Keratinocyte (primary cell): ENCODE data around the gene PUDP. TPM values are rescaled to one million over a fixed set of nuclear protein-coding genes. Genes with fewer than 3 reads are reported as not detected.

ENCODE experiments used
- DNase-seq: peaks from one replicate; pipeline ENCODE4 v3.0.0-alpha.2; 2011; ENCODE audit warnings: low read depth, missing footprints, low spot score
- FAIRE-seq: peaks from 2 replicates; lab custom pipeline; 2011; peaks lifted over from hg19 to GRCh38; lab: Jason Lieb, UNC
- H2AFZ ChIP-seq: 2 replicates; pipeline ENCODE4 v1.6.0; 2012; ENCODE audit warnings: low read length, control low read depth, inconsistent platforms; ENCODE audit not compliant: control insufficient read depth
- H3K27ac ChIP-seq: 2 replicates; pipeline ENCODE4 v1.5.1; 2011; ENCODE audit warnings: low read length; ENCODE audit not compliant: control insufficient read depth, insufficient read depth
- H3K27me3 ChIP-seq: 3 replicates; pipeline ENCODE4 v1.6.0; 2011; ENCODE audit warnings: low read length; ENCODE audit not compliant: control insufficient read depth, insufficient read depth; ENCODE audit errors: extremely low read depth
- H3K36me3 ChIP-seq, 2 experiments: 2 replicates in 1 of 2; 3 replicates in 1 of 2; pipeline ENCODE4 v1.5.1; 2011; ENCODE audit warnings: low read length in 2 of 2, mild to moderate bottlenecking in 1 of 2; ENCODE audit not compliant: control insufficient read depth in 2 of 2, insufficient read depth in 2 of 2; ENCODE audit errors: extremely low read depth in 1 of 2
- H3K4me1 ChIP-seq: 3 replicates; pipeline ENCODE4 v1.5.1; 2011; ENCODE audit warnings: low read length; ENCODE audit not compliant: control insufficient read depth, insufficient read depth; ENCODE audit errors: extremely low read depth
- H3K4me2 ChIP-seq: 3 replicates; pipeline ENCODE4 v1.6.0; 2011; ENCODE audit warnings: low read depth, low read length; ENCODE audit not compliant: control insufficient read depth, insufficient read depth; ENCODE audit errors: extremely low read depth
- H3K4me3 ChIP-seq, 3 experiments: fragments of 200-600 bp in 1 of 3; sonication (generic) in 1 of 3; 2 replicates in 2 of 3; 3 replicates in 1 of 3; pipeline ENCODE4 v1.5.1; 2011 to 2016; ENCODE audit warnings: low read length in 3 of 3, mild to moderate bottlenecking in 3 of 3, control low read depth in 2 of 3, inconsistent platforms in 1 of 3, low read depth in 1 of 3, mixed read lengths in 1 of 3, mixed run types in 1 of 3, moderate library complexity in 1 of 3; ENCODE audit not compliant: control insufficient read depth in 2 of 3, insufficient read depth in 2 of 3; ENCODE audit errors: extremely low read depth in 1 of 3
- H3K79me2 ChIP-seq: 2 replicates; pipeline ENCODE4 v1.6.0; 2012; ENCODE audit warnings: low read length; ENCODE audit not compliant: control insufficient read depth, insufficient read depth
- H3K9ac ChIP-seq: 3 replicates; pipeline ENCODE4 v1.6.0; 2011; ENCODE audit warnings: low read length; ENCODE audit not compliant: control insufficient read depth, insufficient read depth; ENCODE audit errors: extremely low read depth
- H3K9me1 ChIP-seq: 3 replicates; pipeline ENCODE4 v1.6.0; 2011; ENCODE audit warnings: low read length; ENCODE audit not compliant: control insufficient read depth, insufficient read depth; ENCODE audit errors: extremely low read depth
- H3K9me3 ChIP-seq: 2 replicates; pipeline ENCODE4 v1.5.1; 2012; ENCODE audit warnings: low read depth, low read length; ENCODE audit not compliant: control insufficient read depth
- H4K20me1 ChIP-seq: 3 replicates; pipeline ENCODE4 v1.6.0; 2011; ENCODE audit warnings: low read length; ENCODE audit not compliant: control insufficient read depth, insufficient read depth; ENCODE audit errors: extremely low read depth
- CTCF ChIP-seq, 3 experiments: IDR thresholded peaks in 1 of 3; conservative IDR thresholded peaks in 1 of 3; optimal IDR thresholded peaks in 1 of 3; 2 replicates in 2 of 3; 3 replicates in 1 of 3; pipeline versions ENCODE3 to v1.5.1; 2011; ENCODE audit warnings: low read length in 3 of 3, mild to moderate bottlenecking in 3 of 3, moderate library complexity in 2 of 3, control low read depth in 1 of 3, inconsistent platforms in 1 of 3; ENCODE audit not compliant: insufficient read depth in 2 of 3; ENCODE audit errors: extremely low read depth in 1 of 3
- EZH2 ChIP-seq: IDR thresholded peaks from one replicate; pipeline ENCODE4 v1.6.1; 2012; ENCODE audit warnings: inconsistent platforms, mild to moderate bottlenecking, low read length, moderate library complexity
- dilution Hi-C: fragments of 300-500 bp; cut with MboI; formaldehyde crosslinking; loops from one replicate; pipeline ENCODE4 v1.7.0; 2020; ENCODE audit warnings: low sequenced_read_pairs; ENCODE audit not compliant: extremely low pct_ligation_motif_present
- polyA plus RNA-seq, 5 experiments: library from polyadenylated mRNA; depleted of rRNA in 3 of 5; stranded (reverse) in 3 of 5; stranded (forward) in 1 of 5; unstranded in 1 of 5; fragments of >200 nt; gene quantifications; 1 replicate in 1 of 5; 2 replicates in 3 of 5; 3 replicates in 1 of 5; pipeline versions ENCODE4 v1.2.1 to v1.2.3, GENCODE V29; 2011 to 2012; ENCODE audit warnings: missing spikeins in 2 of 5, low read depth in 1 of 5, low replicate concordance in 1 of 5

The PUDP gene
- polyA plus RNA-seq, 1 donor (not counting 4 experiments of a cell fraction or from before 2014, with no cell fraction given): 48.0 TPM

GRCh38 chrX:7067256-7067655, 80.7 kb downstream of the PUDP start:
- no peak for FAIRE-seq
- dilution Hi-C loops: no loop called here
- DNase-seq: no peak

DNA sequence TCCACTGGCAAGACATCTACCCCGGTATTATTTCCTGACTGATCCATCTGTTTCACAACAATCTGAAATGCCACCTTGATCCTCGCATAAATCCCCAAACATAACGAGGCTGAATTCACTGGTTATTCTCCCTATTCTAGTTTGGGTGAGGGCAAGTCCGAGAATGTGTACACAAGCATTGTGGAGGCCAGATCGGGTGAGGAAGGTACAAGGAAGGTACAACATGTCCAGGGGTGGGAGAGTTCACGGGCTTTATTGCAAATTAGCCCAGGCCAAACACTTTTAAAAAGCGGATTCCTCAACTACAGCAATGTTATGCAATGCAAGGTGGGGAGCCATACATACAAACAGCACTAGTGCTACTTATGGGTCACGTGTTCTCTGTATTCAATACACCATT, 82.5 kb downstream of the PUDP start:
- H3K4me3 ChIP-seq: no peak overlapping the region
- no peaks in the 10 kb centered on the region for H3K27me3 ChIP-seq
- FAIRE-seq (no peak), DNase-seq (no peak)
- H3K4me1 ChIP-seq: no peaks in the 10 kb centered on the region
- no peak overlapping the region for H3K9ac ChIP-seq
- no peak for TF ChIP-seq CTCF (optimal IDR thresholded peaks at IDR 0.05 in 1 of 3, IDR thresholded peaks at IDR 0.05 in 1 of 3, conservative IDR thresholded peaks at IDR 0.05 in 1 of 3; ENCODE audit: extremely low read depth in 1 of 3, insufficient read depth in 2 of 3, low read length in 3 of 3)
- TF ChIP-seq EZH2: no peak
- H2AFZ ChIP-seq: no peak overlapping the region
- dilution Hi-C loops: no loop called here
- H3K9me1 ChIP-seq: no peaks in the 10 kb centered on the region
- no peaks in the 10 kb centered on the region for H3K9me3 ChIP-seq
- H3K36me3 ChIP-seq: peaks cover 0 to 4% of the 10 kb centered on the region in 2 experiments
- H3K4me2 ChIP-seq: no peak overlapping the region
- peaks cover 7% of the 10 kb centered on the region for H3K79me2 ChIP-seq
- no peak overlapping the region for H3K27ac ChIP-seq
- H4K20me1 ChIP-seq: no peaks in the 10 kb centered on the region

More at GRCh38 chrX:7067256-7067655, 80.7 kb downstream of the PUDP start:
- no peaks in the 10 kb centered on the region for H4K20me1 ChIP-seq
- no peak overlapping the region for H2AFZ ChIP-seq
- no peaks in the 10 kb centered on the region for H3K9me3 ChIP-seq
- no peaks in the 10 kb centered on the region for H3K9me1 ChIP-seq
- peaks cover 0 to 2% of the 10 kb centered on the region in 2 experiments for H3K36me3 ChIP-seq
- no peaks in the 10 kb centered on the region for H3K4me1 ChIP-seq
- no peaks in the 10 kb centered on the region for H3K27me3 ChIP-seq
- no peak overlapping the region for H3K27ac ChIP-seq
- H3K4me3 ChIP-seq: no peak overlapping the region
- no peak overlapping the region for H3K9ac ChIP-seq
- TF ChIP-seq EZH2 (no peak), CTCF (optimal IDR thresholded peaks at IDR 0.05 in 1 of 3, IDR thresholded peaks at IDR 0.05 in 1 of 3, conservative IDR thresholded peaks at IDR 0.05 in 1 of 3; ENCODE audit: extremely low read depth in 1 of 3, insufficient read depth in 2 of 3, low read length in 3 of 3) (no peak)
- no peak overlapping the region for H3K4me2 ChIP-seq
- peaks cover 6% of the 10 kb centered on the region for H3K79me2 ChIP-seq
